ENCODE measurements around the gene EMC8. TPM values are rescaled to one million over a fixed set of nuclear protein-coding genes. Genes with fewer than 3 reads are reported as not detected.

Gene EMC8
- total and polyA plus RNA-seq, 2 of the 8 experiments (the other 6 are each of a cell fraction or from before 2014, with no cell fraction given) = 52.2 to 69.7 TPM

GRCh38 chr16:85829171-85829719 is 29.9 kb upstream of the EMC8 start:
- Histone ChIP-seq H3K56ac (replicated peaks; ENCODE audit: insufficient read length, low read depth, low read length) (no peak overlapping the region), H3K4ac (replicated peaks; ENCODE audit: insufficient read length, low read depth, low read length) (no peak overlapping the region), H3K9ac (replicated peaks in 1 of 4; ENCODE audit: extremely low read depth in 1 of 4, low read depth in 3 of 4, low read length in 3 of 4) (no peak overlapping the region), H2BK12ac (ENCODE audit: low read depth, low read length) (no peak overlapping the region), H2AK5ac (ENCODE audit: low read depth, low read length) (no peak overlapping the region), H2BK15ac (ENCODE audit: low read length) (no peak overlapping the region), H3K23me2 (ENCODE audit: low read depth, low read length) (peaks cover 3% of the 10 kb centered on the region; the same call in 1 of the 2 replicates), H3K14ac (ENCODE audit: insufficient read length) (no peak overlapping the region), H3K9me3 (ENCODE audit: insufficient read depth in 2 of 2, low read depth in 1 of 2, low read length in 1 of 2) (peaks cover 0 to 10% of the 10 kb centered on the region in 2 experiments; a peak in 2 of 4 replicates), H3K4me2 (ENCODE audit: insufficient read depth in 1 of 2, low read depth in 2 of 2, low read length in 2 of 2) (no peak overlapping the region), H3K4me3 (ENCODE audit: extremely low read depth in 1 of 4, insufficient read depth in 2 of 4, low read depth in 3 of 4, low read length in 4 of 4) (no peak overlapping the region), H3K27ac (ENCODE audit: low read depth, low read length) (no peak overlapping the region), H3K18ac (ENCODE audit: extremely low read depth, low read length) (no peak overlapping the region), H2AFZ (ENCODE audit: low read length) (no peak overlapping the region), H3K4me1 (replicated peaks in 1 of 4; ENCODE audit: control insufficient read depth in 3 of 4, insufficient read depth in 4 of 4, low read length in 3 of 4) (no peaks in the 10 kb centered on the region; a peak in 1 of 7 replicates), H4K20me1 (replicated peaks in 1 of 2; ENCODE audit: control insufficient read depth in 1 of 2, insufficient read depth in 2 of 2, low read length in 2 of 2) (peaks cover 0 to 2% of the 10 kb centered on the region in 2 experiments), H3K79me1 (ENCODE audit: low read depth, low read length) (no peaks in the 10 kb centered on the region), H2BK20ac (ENCODE audit: low read length) (no peak overlapping the region), H3K27me3 (replicated peaks in 1 of 4; ENCODE audit: control insufficient read depth in 3 of 4, extremely low read depth in 1 of 4, insufficient read depth in 3 of 4, low read length in 3 of 4) (peaks cover 0 to 3% (median 0%) of the 10 kb centered on the region in 4 experiments; a peak in 1 of 7 replicates), H4K5ac (ENCODE audit: insufficient read length, low read depth, low read length) (no peak overlapping the region), H4K8ac (ENCODE audit: extremely low read depth, insufficient read depth, low read length) (no peak overlapping the region), H3K79me2 (ENCODE audit: control insufficient read depth in 1 of 2, insufficient read depth in 2 of 2, low read length in 2 of 2) (no peaks in the 10 kb centered on the region), H2BK5ac (ENCODE audit: low read depth, low read length) (no peak overlapping the region), H2BK120ac (replicated peaks; ENCODE audit: low read depth, low read length) (no peak overlapping the region), H3K36me3 (ENCODE audit: control insufficient read depth in 2 of 4, insufficient read depth in 4 of 4, low read length in 3 of 4) (no peaks in the 10 kb centered on the region), H4K91ac (replicated peaks; ENCODE audit: insufficient read length, low read length) (no peak overlapping the region), H3K23ac (ENCODE audit: insufficient read length) (no peak overlapping the region)
- TF ChIP-seq SIRT6 (IDR thresholded peaks at IDR 0.05; ENCODE audit: low read length) (no peak), PHF8 (conservative IDR thresholded peaks at IDR 0.05; ENCODE audit: low read depth, low read length) (no peak), NRF1 (IDR thresholded peaks at IDR 0.05; ENCODE audit: low read depth, low read length) (no peak), CBX5 (IDR thresholded peaks at IDR 0.05; ENCODE audit: low read depth, low read length) (no peak), FOSL1 (IDR thresholded peaks at IDR 0.05; ENCODE audit: insufficient read depth, low read depth, low read length) (no peak), USF2 (IDR thresholded peaks at IDR 0.05; ENCODE audit: low read length) (no peak), SP2 (IDR thresholded peaks at IDR 0.05; ENCODE audit: low read length) (no peak), CHD1 (IDR thresholded peaks at IDR 0.05; ENCODE audit: low read depth, low read length) (no peak), EP300 (IDR thresholded peaks at IDR 0.05; ENCODE audit: borderline replicate concordance in 1 of 2, low read depth in 2 of 2, low read length in 2 of 2) (no peak)
- no peak for DNase-seq (ENCODE audit: low read depth in 1 of 2, low spot score in 2 of 2)
- 91% methylated on average over 13 of the region's 15 CpGs; no CpG with 5 or more reads in 1 of the 2 experiments for WGBS, 2 experiments (ENCODE audit: extremely low coverage in 1 of 2, insufficient coverage in 1 of 2, insufficient read length in 1 of 2, insufficient replicate concordance in 2 of 2, low coverage in 1 of 2, low lambda C conversion rate in 2 of 2, missing lambda C conversion rate in 1 of 2)
- CTCF ChIA-PET (ENCODE audit: partially characterized antibody) = interaction anchor here (0.7 to 6.9 kb wide), 3 partner anchors 8 to 187 kb away, joined by 3 to 51 read pairs (median 3); no protein-coding TSS in a partner anchor
- FAIRE-seq = no peak
- POLR2A ChIA-PET (ENCODE audit: partially characterized antibody) = no interaction called here

Measured in H1 (cell line).